ENCODE results near the gene CES3.
"Not testable (repeated sequence)": the region's sequence is repeated elsewhere in the genome, so short reads cannot be mapped to it uniquely, and the experiment has no call there.

The CES3 gene

DNA sequence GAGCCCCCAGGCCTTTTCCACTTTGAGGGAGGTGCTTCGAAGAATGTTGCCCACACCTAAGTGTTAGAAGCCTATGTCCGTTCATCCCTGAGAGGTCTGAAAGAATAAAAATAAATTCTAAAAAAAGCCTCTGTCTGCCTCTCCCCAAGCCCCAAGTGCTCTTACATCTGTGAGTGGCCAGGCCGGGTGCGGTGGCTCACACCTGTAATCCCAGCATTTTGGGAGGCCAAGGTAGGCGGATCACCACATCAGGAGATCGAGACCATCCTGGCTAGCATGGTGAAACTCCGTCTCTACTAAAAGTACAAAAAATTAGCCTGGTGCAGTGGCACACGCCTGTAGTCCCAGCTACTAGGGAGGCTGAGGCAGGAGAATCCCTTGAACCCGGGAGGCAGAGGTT, 16.1 kb upstream of the CES3 start:
- DNase-seq (ENCODE audit: low read depth in 2 of 2, low spot score in 1 of 2): not testable (repeated sequence)

DNA sequence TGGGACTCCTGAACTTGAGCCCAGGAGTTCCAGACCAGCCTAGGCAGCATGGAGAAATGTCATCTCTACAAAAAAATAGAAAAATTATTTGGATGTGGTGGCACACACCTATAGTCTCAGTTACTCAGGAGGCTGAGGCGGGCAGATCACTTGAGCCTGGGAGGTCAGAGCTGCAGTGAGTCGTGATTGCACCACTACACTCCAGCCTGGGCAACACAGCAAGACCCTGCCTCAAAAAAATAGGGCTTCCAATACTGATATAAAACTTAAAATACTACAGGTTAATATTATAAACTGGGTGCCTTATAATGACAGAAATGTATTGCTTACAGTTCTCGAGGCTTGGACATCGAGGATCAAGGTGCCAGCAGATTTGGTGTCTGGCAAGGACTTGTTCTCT, 15.1 kb upstream of the CES3 start:
- no peak for DNase-seq (ENCODE audit: low read depth in 2 of 2, low spot score in 1 of 2)

GRCh38 chr16:66946541-66946940, 14.5 kb upstream of the CES3 start:
- DNase-seq (ENCODE audit: low read depth in 2 of 2, low spot score in 1 of 2): no peak

DNA sequence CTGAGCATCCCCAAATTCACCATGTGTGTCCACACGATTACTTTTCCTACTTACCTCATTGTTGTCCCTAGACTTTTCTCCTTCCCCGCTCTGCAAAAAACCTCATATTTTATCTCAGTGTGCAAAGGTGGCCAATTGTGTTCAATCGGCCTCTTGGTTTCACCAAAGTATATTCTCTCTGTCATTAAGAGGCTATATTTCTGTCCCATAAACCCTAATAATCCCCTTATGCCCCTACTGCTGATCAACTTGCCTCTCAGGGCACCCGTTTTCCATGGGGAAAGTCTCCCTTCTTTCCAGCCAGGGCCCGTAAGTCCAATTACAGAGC, 14.1 kb upstream of the CES3 start:
- DNase-seq (ENCODE audit: low read depth in 2 of 2, low spot score in 1 of 2): no peak

- peak; percentile 58 to 78 for DNase-seq (ENCODE audit: low read depth in 2 of 2, low spot score in 1 of 2)
Observed at GRCh38 chr16:66947302-66948065, 13.6 kb upstream of the CES3 start.

DNA sequence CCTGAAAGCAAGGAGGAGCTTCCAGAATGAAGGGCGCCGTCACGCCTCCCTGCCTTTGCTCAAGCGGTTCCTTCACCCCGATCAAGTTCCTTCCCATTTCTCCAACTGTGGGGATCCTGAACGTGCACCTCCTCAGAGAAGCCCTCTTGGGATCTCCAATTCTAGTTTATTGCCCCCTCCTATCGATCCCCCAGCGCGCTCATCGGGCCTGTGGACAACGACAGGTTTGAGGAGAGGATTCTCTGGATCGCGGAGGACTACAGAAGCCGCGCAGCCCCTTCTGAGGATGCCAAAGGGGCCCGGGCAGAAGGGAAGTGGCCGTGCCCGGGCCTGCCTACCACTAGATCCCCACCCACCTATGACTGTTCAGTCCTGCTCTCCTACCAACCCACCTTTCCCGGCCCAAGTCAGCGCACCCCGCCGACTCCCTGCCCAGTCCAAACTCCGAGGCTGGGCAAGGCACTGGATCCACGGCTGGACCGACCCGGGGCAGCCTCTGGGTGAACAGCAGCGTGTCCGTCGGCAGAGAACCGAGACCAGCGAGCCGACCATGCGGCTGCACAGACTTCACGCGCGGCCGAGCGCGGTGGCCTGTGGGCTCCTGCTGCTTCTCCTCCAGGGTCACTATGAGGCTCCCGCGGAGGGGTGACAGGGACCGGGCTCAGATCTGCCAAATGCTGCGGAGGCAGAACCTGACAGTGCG, 12.8 kb upstream of the CES3 start:
- DNase-seq (ENCODE audit: low read depth in 2 of 2, low spot score in 1 of 2): no peak

- no peak for DNase-seq (ENCODE audit: low read depth in 2 of 2, low spot score in 1 of 2)
Observed at GRCh38 chr16:66948837-66949225, 12.2 kb upstream of the CES3 start.

DNA sequence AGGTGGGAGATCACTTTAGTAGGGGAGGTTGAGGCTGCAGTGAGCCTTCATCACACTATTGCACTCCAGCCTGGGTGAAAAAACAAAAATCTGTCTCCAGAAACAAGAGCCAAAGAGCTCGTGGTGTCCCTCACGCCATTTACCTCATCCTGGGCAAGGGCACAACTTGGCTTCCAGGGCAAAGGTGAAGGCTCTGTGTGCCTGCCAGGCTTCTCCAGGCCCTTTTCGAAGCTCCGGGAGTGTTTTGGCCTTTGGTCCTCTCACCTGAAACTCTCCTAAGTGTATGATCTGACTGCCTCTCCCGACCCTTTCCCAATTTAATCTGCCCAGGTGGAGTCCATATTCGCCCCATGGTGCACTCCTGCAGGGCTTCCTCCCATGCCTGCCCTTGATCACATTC, 11.6 kb upstream of the CES3 start:
- no peak for DNase-seq (ENCODE audit: low read depth in 2 of 2, low spot score in 1 of 2)

- no peak for DNase-seq (ENCODE audit: low read depth in 2 of 2, low spot score in 1 of 2)
Observed at GRCh38 chr16:66950437-66950836, 10.6 kb upstream of the CES3 start.

DNA sequence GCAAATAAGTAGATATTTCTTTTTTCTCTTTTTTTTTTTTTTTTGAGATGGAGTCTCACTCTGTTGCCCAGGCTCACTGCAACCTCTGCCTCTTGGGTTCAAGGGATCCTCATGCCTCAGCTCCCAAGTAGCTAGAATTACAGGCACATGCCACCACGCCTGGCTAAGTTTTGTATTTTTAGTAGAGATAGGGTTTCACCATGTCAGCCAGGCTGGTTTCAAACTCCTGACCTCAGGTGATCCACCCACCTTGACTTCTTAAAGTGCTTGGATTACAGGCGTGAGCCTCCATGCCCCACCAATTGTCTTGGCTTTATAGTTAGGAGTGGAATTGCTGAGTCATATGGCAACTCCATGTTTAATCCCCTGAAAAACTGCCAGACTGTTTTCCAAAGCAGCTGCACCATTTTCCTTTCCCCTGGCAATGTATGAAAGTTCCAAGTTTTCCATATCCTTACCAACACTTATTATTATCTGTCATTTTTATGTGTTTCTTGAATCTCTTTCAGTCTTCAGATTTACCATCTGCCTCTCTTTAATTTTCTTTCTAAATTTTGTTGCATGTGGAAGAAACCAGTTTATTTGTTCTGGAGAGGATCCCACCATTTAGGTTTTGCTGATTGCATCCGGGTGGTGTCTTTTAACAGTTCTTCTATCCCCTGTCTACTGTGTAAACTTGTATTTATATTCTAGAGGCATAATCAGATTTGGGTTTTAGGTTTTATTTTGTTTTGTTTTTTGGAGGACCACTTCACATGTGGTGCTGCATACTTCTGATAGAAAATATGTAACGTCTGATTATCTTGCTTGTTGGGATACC, 9.9 kb upstream of the CES3 start:
- DNase-seq (ENCODE audit: low read depth in 2 of 2, low spot score in 1 of 2): no peak

GRCh38 chr16:66952430-66953110, 8.5 kb upstream of the CES3 start:
- no peak for DNase-seq (ENCODE audit: low read depth in 2 of 2, low spot score in 1 of 2)

DNA sequence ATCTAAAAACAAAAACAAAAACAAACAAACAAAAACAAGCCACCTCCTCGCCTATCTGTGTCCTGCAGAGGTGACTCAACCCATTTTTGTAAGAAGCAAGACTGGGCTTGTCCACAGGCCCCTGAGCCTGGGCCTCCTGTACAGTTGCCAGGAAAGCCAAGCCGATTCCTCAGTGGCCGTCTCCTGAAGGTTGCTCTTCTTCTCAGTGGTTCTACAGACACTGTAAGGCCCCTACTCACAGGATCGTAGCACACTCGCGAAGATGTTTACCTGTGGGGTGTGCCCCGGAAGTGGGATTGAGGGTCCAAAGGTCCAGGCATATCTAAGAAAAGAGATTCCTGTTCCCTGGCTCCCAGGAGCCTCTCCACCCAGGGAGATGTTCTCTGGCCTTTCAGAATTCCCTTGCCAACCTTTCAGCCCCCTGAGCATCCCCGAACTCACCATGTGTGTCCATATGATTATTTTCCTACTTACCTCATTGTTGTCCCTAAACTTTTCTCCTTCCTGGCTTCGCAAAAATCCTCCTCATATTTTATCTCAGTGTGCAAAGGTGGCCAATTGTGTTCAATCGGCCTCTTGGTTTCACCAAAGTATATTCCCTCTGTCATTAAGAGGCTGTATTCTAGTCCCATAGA, 7.5 kb upstream of the CES3 start:
- DNase-seq (ENCODE audit: low read depth in 2 of 2, low spot score in 1 of 2): no peak

- peak; percentile 42 to 65 for DNase-seq (ENCODE audit: low read depth in 2 of 2, low spot score in 1 of 2)
Observed at GRCh38 chr16:66954097-66954659, 6.9 kb upstream of the CES3 start.

DNA sequence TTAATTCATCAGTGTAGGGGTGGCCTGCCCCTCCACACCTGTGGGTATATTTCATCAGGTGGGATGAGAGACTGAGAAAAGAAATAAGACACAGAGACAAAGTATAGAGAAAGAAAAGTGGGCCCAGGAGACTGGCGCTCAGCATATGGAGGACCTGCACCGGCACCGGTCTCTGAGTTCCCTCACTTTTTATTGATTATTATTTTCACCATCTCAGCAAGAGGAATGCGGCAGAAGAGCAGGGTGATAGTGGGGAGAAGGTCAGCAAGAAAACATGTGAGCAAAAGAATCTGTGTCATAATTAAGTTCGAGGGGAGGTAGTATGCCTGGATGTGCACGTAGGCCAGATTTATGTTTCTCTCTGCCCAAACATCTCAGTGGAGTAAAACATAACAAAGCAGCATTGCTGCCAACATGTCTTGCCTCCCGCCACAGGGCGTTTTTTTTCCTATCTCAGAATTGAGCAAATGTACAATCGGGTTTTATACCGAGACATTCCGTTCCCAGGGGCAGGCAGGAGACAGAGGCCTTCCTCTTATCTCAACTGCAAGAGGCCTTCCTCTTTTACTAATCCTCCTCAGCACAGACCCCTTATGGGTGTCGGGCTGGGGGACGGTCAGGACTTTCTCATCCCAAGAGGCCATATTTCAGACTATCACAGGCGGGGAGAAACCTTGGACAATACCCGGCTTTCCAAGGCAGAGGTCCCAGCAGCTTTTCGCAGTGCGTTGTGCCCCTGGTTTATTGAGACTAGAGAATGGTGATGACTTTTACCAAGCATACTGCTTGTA, 5.5 kb upstream of the CES3 start:
- DNase-seq (ENCODE audit: low read depth in 2 of 2, low spot score in 1 of 2): not testable (repeated sequence)

- not testable (repeated sequence) for DNase-seq (ENCODE audit: low read depth in 2 of 2, low spot score in 1 of 2)
Observed at GRCh38 chr16:66956154-66956457, 5.0 kb upstream of the CES3 start.

GRCh38 chr16:66958857-66959703, 2.0 kb upstream of the CES3 start:
- DNase-seq (ENCODE audit: low read depth in 2 of 2, low spot score in 1 of 2): no peak

DNA sequence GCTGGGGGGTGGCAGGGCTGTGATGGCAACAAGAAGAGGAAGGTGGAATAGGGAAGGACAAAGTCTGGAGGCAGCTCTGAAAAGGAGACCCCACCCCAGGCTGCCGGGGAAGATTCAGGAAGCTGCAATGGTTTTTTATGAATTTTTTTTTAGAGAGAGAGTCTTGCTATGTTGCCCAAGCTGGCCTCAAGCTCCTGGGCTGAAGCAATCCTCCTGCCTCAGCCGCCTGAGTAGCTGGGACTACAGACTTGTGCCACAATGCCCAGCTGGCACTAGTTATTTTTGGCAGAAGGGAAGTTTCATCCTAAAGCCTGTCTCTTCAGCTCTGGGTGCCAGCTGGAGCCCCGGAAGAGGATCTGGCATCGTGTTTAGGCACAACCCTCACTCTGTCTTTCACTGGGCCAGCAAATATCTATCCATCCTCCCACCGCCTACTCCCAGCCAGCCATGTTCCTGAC, 1.3 kb upstream of the CES3 start:
- no peak for DNase-seq (ENCODE audit: low read depth in 2 of 2, low spot score in 1 of 2)

GRCh38 chr16:66960270-66960669, 796 bp upstream of the CES3 start:
- no peak for DNase-seq (ENCODE audit: low read depth in 2 of 2, low spot score in 1 of 2)

DNA sequence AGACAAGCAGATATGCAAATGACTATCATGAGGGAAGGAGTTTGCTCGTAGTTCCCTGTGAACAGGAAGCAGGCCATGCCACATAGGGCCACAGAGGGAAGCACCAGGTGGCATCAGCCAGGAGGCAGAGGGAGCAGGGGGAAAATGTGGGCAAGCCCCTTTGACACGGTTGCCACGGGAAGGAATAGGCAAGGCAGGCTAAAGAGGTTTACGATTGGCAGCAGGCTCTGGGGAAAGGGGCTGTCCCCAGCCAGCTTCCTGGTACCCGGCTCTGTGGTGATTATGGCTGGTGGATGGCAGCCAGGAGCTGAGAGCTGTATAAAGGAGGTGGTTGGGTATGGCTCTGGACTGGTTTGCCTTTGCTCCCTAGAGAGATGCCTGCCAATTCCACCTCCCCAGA, 848 bp downstream of the CES3 start:
- no peak for DNase-seq (ENCODE audit: low read depth in 2 of 2, low spot score in 1 of 2)
